GM13976 (cell line): ENCODE results near the gene FEM1C.

ENCODE experiments used
- DNase-seq: peaks from one replicate; pipeline ENCODE4 v3.0.0; 2012; ENCODE audit warnings: low spot score
- CTCF ChIP-seq: IDR thresholded peaks from 2 replicates; pipeline ENCODE4 v1.5.1; 2012; ENCODE audit warnings: borderline replicate concordance, mild to moderate bottlenecking; ENCODE audit not compliant: insufficient read depth; ENCODE audit errors: extremely low read depth, missing control alignments, control extremely low read depth
- in situ Hi-C: fragments of 300-500 bp; cut with MboI; formaldehyde crosslinking; loops from one replicate; pipeline ENCODE4 v1.12.0; 2022; ENCODE audit warnings: low sequenced_read_pairs, mixed read lengths, inconsistent platforms; ENCODE audit not compliant: unreplicated experiment

Gene FEM1C

GRCh38 chr5:115577329-115577728 is 32.8 kb upstream of the FEM1C start:
- no peak for TF ChIP-seq CTCF
- no peak for DNase-seq
- in situ Hi-C loops: loop anchor here (25.0 kb wide), 2 partner anchors 265 to 490 kb away; no protein-coding TSS in a partner anchor

- in situ Hi-C loops: loop anchor here (25.0 kb wide), 2 partner anchors 263 to 488 kb away; no protein-coding TSS in a partner anchor
- DNase-seq: no peak
- TF ChIP-seq CTCF: no peak
Observed at GRCh38 chr5:115575167-115576070, 30.8 kb upstream of the FEM1C start.

GRCh38 chr5:115573133-115573532 is 28.6 kb upstream of the FEM1C start:
- in situ Hi-C loops: no loop called here
- no peak for DNase-seq
- no peak for TF ChIP-seq CTCF

DNA sequence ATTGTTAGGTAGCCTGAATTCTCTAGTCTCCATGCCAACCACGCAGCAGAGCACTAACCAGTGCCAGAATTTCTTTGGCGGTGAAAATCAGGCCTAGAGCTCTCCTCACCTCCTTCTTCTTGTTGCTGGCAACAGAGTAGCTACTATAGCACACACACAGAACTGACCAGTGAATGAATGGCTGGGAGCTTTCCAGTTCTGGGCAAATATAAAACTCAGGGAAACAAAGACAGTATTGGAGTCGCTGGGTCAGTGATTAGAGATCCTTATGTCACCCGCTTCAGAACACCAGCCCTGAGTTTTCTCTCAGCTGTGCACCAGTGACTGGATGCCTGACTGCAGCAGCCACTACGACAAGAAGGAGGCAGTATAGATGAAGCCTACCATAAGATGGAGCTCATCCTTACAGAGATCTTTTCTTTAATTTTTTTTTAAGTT is 26.9 kb upstream of the FEM1C start:
- TF ChIP-seq CTCF: no peak
- in situ Hi-C loops: no loop called here
- no peak for DNase-seq

- no peak for TF ChIP-seq CTCF
- DNase-seq: no peak
- in situ Hi-C loops: no loop called here
Observed at GRCh38 chr5:115568668-115569067, 24.1 kb upstream of the FEM1C start.

DNA sequence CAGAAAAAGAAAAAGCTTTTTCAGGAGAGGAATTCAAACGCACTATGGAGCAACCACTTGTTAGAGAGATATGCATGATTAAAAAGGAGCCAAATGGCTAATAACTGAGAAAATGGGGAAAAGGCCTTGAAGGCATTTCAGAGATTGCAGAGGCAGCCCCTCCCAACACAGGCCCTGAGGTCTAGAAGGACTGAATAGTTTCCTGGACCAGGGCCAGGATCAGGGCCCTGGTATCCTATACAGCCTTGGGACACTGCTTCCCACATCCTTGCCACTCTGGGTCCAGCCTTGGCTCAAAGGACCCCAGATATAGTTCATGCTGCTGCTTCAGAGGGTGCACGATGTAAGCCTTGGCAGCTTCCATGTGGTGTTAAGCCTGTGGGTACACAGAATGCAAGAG is 20.7 kb upstream of the FEM1C start:
- no peak for TF ChIP-seq CTCF
- DNase-seq: no peak
- in situ Hi-C loops: no loop called here

GRCh38 chr5:115561176-115561575 is 16.6 kb upstream of the FEM1C start:
- no peak for TF ChIP-seq CTCF
- in situ Hi-C loops: no loop called here
- no peak for DNase-seq
